H4 (cell line): ENCODE data around the gene MYL7. TPM values are rescaled to one million over a fixed set of nuclear protein-coding genes. Genes with fewer than 3 reads are reported as not detected.
A peak's percentile ranks its signal among the peaks of the same experiment; 100 is the strongest.
"Not testable (repeated sequence)": the region's sequence is repeated elsewhere in the genome, so short reads cannot be mapped to it uniquely, and the experiment has no call there.

Experiments
- DNase-seq: peaks from one replicate; pipeline ENCODE4 v3.0.0-alpha.2; 2015; ENCODE audit warnings: low spot score
- total RNA-seq: library from RNA; depleted of rRNA; stranded (reverse); fragments of >200 nt; shearing (Covaris generic); gene quantifications from 2 replicates; pipeline ENCODE4 v1.2.3, GENCODE V29; 2014

Gene MYL7
- total RNA-seq, 1 experiment from 2014 or later: not detected

DNA sequence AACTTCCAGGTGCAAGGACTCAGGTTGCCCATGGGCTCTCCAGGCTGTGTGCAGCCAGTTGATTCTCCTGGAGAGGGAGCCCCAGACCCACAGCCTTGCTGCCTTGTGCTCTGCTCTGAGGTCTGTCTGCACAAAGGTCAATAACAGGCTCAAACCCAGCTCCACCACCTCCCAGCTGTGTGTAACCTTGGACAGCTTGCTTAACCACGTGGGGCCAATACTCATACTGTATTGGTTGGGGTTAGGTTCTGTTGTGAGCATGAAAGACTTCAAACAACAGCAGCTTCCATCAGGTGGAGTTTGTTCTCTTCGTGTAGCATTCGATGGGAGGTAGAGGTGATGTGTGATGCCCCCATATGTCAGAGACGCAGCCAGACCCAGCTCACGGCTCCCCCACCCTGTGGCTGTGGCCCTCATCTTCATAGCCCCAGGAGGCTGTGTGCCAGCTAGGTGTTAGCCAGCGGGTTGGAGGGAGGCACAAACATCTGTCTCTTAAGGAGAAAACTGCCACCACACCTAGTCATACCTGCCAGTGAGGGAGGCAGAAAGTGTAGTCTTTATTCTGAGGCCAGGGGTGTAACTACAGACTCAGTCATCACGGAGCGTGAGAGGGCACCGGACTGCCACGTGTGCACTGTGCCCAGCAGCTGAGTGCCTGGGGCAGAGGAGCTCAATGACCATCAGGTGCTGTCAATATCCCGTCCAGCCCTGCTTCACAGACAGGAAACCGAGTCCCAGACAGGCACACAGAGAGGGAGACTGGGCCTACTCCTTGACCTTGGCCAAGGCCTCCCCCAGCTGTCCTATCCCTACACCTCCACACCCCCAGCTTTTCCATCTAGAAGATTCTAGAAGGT, 9.7 kb downstream of the MYL7 start:
- DNase-seq: peak; percentile 55

DNA sequence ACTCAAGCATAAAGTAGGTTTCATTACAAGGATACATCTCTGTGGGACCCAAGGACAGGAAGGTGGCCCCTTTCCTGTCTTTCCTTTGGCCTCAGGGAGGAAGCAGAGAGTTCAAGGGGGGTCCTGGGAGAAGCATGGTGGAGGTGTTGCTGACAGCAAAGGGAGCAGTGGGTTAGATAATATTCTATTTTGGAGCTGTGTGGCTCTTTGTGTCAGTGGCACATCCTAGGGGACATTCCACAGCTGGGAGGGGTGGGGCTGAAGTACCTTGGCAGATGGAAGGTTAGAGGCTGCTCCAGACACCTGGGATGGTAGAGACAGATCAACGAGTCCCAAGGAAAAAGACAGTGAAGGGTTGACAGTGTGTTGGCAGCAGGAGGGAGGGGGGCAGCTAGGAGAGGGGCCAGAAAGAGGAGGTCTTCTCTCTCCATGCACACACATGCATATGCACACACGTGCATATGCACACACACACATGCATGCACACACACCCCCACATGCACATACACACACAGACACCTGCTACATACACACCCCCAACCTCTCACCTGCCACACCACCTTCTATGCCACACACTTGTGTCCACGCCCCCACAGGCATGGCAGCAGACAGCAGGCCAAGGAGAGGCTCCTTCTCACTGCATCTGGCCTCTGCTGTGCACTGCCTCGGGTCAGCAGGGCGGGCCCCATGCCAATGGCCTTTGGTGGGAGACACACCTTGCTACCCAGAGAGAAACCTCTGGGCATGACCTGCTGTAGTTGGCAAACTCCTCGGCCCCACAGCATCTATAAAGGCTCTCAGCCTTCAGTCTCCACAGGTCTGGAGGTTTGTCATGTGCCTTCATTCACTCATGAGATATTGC, 12.2 kb downstream of the MYL7 start:
- no peak for DNase-seq

DNA sequence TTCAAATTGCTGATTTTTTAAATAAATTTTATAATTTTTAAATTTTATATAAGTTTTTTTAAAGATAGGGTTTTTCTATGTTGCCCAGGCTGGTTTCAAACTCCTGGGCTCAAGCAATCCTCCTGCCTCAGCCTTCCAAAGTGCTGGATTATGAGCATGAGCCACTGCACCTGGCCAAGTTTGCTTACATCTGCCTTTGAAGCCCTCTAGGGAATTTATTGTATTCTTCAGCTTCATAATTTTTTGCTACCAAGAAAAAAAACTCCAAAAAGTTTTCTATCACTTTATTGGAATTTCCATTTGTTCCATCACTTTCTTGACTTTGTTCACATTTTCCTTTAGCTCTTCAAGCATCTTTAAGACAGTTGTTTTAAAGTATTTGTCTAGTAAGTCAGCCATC, 14.0 kb downstream of the MYL7 start:
- no peak for DNase-seq

DNA sequence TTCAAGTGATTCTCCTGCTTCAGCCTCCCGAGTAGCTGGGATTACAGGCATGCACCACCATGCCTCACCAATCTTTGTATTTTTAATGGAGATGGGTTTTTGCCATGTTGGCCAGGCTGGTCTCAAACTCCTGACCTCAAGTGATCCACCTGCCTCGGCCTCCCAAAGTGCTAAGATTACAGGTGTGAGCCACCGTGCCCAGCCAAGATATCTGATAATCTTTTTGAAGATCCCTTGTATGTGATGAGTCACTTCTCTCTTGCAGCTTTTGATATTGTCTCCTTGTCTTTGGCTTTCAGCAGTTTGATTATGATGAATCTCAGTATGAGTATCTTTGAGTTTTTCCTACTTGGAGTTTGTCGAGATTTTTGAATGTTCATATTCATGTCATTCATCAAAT, 14.6 kb downstream of the MYL7 start:
- DNase-seq: not testable (repeated sequence)

DNA sequence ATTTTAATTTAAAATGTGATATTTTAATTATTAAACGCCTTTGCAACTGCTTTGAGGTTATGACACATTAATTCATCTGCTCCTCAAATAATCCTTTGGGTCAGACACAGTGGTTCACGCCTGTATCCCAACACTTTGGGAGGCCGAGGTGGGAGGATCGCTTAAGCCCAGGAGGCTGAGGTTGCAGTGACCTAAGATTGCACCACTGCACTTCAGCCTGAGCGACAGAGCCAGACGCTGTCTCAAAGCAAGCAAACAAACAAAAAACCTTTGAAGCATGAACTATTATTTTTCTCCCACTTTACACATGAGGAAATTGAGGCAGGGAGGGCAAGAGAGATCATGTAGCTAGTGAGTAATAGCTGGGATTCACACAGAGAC, 16.3 kb downstream of the MYL7 start:
- no peak for DNase-seq

DNA sequence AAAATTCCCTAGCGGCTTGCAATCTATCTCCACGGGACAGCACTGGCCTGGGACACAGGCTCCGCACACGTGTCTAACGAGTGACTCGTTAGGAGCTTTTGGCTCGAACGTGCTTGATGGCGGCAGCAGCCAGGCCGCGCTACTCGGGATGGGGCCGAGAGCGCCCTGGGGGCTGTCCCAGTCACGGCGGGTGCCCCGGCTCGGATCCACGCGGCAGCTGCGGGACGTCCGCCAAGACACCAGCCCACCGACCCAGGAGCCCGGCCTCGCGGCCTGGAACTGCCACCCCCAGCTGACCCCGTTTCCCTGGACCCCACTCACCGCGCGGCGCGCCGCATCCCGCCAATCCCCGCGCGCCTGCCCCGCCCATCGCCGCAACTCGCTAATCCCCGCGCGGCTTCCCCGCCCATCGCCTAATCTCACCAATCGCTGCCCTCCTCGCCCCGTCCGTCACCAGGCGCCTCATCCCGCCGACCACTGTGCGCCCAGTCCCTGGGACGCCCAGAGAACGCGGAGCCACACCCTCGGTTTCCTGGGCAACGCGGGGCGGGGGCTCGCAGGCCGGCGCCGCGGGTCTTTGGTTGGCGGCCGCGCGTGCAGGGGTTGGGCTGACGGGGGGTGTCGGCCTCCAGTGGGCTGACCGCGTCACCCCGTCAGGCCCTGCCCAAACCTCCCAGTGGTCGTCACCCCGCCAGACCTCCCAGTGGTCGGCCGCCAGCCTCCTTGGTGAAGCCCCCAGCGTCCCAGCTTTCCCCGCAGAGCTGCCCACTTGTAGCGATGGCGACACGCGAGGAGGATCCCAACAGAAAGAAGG, 17.7 kb downstream of the MYL7 start, which contains the start of gene POLD2:
TSS of gene POLD2 (minus strand) at position 359 of the 814 bp plus-strand sequence. CDS start 1,495 bp downstream, outside the sequence.
- peak; percentile 99 for DNase-seq

DNA sequence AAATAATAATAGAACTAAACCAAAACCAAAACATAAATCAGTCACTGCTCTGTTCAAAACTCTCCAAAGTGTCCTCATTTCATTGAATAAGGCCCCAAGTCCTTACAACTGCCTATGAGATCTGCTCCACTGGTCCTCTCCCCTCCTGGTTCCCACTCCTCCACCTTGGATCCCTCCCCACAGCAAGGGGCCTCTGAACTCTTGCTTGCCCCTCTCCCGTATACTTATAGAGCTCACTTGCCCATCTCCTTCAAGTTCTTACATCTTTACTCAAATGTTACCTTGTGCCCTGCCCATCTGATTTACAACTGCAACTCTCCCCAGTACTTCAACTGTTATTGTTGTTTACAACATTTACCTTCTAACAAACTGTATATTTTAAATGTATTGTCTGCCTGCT, 18.6 kb downstream of the MYL7 start:
- DNase-seq: no peak

DNA sequence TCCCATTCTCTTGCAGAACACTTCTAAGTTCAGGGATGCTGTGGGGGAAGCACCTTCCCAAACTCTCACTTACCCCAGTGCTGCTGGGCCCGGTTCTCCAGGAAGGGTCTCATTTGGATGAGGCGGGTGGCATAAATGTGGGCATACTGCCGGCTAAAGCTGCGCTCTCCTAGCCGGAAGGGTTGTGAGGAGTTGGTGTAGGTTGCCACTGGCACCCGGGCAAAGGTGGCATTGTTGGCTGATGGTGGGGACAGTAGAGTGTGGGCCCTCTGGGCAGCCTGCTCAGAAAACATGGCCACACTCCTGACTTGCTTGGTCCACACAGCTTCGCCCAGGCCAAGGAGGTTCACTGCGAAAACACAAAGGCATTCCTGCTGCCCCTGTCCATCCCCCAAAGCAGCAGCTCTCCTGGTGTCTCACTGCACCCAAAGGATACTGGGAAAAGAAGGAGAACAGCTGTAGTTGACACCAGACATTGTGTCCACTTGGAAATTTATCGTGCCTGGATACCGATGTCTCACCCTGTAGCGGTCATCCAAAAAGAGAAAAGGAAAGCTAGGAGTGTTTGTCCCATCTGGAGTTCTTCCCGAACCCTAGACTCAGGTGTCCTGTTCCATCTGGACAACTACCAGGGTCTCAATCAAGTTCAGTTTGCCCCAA, 19.2 kb downstream of the MYL7 start:
- no peak for DNase-seq

DNA sequence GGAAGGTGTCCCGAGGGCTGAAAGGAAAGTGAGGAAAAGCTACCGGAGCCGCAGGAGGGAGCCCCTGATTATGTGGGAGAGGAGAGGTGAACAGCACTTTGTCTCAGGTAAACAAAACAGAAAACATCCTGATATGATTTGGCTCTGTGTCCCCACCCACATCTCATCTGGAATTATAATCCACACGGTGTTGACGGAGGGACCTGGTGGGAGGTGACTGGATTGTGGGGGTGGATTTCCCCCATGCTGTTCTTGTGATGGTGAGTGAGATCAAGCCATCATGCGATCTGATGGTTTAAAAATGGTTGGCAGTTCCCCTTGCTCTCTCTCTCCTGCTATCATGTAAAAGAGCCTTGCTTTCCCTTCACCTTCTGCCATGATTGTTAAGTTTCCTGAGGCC, 20.7 kb downstream of the MYL7 start:
- DNase-seq: no peak

DNA sequence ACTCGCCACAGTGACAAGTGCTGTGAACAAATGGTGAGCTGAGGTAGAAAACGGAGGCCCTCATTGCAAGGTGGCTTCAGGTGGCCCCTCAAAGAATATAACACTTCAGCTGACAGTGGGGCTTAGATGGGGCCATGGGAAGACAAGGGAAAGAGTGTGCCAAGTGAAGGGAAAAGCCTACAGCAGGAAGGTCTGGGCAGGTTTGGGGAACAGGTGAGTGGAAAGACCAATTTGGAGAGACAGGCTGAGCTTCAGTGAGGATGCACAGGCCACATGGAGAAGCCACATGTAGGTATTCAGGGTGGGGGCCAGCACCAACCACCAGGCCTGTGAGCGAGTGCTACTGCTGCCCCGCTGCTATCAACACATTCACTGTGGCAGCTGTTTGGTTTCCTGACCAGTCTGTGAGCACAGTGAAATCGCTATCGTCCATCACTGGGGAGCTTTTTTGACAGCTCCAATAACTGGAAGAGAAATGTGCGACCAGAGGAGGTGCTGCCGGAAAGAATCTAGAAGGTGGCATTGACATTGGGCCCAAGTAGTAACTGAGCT, 21.2 kb downstream of the MYL7 start:
- DNase-seq: no peak

DNA sequence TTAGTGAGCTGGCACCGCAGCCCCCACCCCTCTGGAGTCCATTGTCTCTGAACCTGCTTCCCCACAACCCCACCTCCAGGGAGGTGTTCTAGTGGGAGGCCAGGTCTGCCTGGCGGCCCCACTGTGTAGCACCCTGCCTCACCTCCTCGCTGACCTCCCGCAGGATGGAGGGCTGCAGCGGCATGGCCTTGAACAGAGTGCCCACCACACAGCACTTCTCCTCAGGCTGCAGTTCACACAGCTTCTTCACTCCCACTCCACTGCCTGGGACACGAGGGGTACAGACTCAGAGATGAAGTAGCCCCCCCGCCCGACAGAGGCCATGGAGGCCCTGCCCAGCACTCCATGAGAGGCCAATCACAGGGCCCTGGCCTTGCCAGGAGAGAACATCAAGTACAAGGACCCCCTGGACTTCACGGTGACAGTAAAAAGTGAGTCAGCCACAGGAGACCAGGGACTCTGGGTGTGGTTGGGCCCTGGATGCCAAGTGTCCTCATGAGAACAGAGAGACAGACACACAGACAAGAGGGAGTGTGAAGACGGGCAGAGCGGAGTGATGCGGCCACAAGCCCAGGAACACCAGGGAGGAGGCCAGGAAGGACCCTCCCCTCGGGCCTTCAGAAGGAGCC, 23.2 kb downstream of the MYL7 start:
- DNase-seq: no peak

DNA sequence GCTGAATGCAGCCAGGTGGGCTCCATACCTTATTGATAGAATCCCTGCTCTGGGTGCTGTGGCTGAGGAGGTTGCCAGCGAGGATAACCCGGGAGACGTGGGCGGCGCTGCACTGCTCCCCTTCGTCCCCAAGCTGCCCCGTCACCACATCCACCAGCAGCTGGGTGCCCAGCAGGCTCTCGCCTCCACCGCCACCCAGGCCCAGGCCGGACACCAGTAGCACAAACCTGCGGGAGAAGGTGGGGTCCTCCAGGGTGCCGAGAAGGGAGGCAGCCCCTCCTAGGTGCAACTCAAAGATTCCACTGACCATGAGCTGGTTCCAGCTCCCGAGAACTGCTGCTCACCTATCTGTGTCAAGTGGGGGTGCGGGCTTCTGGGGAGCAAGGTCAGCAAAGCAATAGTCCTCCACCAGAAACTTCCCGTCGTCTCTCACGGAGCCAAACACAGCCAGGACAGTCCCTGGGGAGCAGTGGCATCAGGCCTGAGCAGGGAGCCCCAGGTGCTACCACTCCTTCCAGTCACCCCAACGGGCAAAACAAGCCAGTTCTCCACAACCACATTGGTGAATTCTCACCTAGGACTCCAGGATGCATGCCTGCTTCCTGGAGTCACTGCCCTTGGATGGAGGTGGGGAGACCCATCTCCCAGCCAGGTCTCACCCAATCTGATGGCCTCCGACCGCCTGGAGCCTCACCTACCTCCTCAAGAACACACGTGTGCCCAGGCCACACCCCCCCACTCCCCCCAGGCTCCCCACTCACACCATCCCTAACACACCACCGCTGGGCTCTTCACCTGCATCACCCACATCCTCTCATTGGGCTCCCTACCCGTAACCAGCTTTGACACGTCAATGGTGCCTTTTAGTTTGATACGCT, 24.1 kb downstream of the MYL7 start:
- DNase-seq: no peak

DNA sequence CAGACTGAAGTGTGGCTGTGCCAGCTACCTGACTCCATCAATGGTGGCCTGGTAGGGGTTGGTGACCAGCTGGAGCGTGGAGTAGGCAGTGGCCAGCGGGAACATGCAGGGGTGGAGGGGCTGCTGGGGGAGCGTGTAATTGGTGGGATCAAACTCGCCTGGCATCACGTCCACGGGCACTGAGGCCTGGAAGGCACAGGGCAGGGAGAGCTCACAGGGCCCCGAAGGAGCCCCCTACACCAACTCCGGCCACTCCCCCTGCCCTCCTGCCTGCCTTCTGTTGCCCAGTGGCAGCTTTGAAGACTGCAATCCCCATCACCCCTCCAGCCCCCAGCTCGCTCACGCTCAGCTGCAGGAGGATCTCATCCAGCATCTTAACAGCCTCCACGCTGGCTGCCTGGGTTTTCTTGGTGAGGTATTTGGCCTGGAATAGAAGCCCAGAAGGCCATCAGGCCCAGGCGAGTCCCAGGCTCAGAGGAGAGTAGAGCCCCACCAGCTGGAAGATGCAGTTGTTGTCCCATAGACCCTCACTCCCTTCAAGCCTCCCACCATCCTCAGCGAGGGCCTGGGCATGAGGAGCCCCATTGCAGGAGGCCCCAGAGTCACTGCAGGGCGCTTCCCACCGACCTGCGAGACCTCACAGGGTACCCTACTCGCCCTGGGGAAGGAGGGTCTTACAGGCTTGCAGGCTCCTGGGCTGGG, 24.9 kb downstream of the MYL7 start:
- DNase-seq: no peak

DNA sequence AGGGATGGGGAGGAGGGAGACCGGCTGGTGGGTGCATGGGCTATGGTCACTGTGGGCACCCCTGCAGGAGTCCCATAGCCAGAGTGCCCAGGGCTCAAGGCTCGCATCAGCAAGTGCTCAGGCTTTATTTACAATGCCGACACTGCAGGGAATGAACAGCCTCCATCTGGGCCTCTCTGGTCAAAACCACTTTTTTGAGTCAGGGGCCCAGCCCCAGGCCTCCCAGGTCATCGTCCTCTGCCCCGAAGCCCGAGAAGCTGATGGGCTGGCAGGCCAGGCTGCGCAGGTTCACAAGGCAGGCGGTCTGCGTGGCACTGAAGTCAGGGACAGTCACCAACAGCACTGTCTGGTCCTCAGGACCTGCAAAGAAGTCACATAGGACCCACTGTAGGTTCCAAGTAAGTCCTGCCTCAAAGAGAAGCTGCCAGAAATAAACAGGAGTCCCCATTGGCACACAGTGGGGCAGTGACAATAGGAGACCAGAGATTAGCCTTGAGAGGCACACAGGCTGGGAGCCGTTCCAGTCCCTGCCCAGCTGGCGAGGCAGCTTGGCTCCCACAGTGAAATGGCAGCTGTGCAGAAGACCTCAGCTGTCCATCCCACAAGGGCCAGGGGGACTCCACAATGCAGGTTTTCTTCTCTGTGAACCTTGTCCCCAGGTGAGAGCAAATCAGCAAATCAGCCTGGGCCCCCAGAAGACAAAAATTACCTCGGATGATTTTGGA, 26.4 kb downstream of the MYL7 start:
- DNase-seq: no peak

DNA sequence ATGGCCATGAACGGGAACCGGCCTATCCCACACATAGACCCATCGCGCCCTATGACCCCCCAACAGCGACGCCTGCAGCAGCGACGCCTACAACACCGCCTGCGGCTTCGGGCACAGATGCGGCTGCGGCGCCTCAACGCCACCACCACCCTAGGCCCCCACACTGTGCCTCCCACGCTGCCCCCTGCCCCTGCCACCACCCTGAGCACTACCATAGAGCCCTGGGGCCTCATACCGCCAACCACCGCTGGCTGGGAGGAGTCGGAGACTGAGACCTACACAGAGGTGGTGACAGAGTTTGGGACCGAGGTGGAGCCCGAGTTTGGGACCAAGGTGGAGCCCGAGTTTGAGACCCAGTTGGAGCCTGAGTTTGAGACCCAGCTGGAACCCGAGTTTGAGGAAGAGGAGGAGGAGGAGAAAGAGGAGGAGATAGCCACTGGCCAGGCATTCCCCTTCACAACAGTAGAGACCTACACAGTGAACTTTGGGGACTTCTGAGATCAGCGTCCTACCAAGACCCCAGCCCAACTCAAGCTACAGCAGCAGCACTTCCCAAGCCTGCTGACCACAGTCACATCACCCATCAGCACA, 27.3 kb downstream of the MYL7 start:
- no peak for DNase-seq

DNA sequence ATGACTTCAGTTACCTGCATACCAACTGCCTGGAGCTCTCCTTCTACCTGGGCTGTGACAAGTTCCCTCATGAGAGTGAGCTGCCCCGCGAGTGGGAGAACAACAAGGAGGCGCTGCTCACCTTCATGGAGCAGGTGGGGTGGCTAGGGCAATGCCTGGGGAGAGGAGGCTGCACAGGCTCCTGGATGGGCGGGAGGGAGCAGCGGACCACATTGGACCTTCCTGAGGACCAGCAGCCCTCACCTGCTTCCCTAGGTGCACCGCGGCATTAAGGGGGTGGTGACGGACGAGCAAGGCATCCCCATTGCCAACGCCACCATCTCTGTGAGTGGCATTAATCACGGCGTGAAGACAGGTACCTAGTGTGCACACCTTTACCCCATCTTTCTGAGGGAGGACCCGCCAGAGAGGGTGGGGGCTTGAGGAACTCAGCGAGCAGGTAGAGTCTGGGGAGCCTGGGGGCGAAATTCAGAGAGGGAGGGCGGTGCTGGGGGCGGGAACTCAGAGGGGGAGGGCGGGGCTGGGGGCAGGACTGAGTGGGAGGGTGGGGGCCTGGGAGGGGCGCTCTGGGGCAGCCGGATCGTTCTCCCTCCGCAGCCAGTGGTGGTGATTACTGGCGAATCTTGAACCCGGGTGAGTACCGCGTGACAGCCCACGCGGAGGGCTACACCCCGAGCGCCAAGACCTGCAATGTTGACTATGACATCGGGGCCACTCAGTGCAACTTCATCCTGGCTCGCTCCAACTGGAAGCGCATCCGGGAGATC, 28.0 kb downstream of the MYL7 start:
- DNase-seq: no peak
